Hepatocyte (in vitro differentiated cells): ENCODE measurements around the gene HSPB8.

Experiments
- EZH2 ChIP-seq: fragments of 200-600 bp; sonication (generic); IDR thresholded peaks from 2 replicates; pipeline ENCODE4 v1.6.1; 2016; ENCODE audit warnings: antibody characterized with exemption, mild to moderate bottlenecking, borderline replicate concordance
- EZH2phosphoT487 ChIP-seq: fragments of 200-600 bp; sonication (generic); IDR thresholded peaks from one replicate; pipeline ENCODE4 v1.6.1; 2018; ENCODE audit warnings: antibody characterized with exemption, mild to moderate bottlenecking, low read depth, moderate library complexity; ENCODE audit not compliant: unreplicated experiment, severe bottlenecking
- TF ChIP-seq, protein P1 (sequence below): fragments of 200-600 bp; sonication (generic); IDR thresholded peaks from 2 replicates; pipeline ENCODE4 v1.5.1; 2016; ENCODE audit warnings: antibody characterized with exemption, mild to moderate bottlenecking; ENCODE audit not compliant: poor library complexity

DNA sequence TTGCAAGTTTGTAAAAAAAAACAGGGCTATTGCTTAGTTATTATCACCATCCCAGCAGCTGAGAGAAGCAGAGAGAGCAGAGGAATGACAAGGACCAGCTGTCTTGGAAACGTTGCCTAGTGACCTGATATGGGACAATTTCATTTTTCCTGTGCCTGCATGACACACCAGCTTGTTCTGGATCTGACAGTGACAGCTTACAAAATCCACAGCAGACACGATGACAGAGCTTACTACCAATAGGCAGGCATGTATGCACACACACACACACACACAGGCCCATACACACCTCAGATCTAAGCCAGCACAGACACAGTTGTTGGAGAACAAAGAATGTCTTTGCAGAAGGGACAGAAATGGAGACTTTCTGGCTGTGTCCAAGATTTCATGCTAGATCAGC, 25.4 kb downstream of the HSPB8 start:
- TF ChIP-seq, protein P1, sequence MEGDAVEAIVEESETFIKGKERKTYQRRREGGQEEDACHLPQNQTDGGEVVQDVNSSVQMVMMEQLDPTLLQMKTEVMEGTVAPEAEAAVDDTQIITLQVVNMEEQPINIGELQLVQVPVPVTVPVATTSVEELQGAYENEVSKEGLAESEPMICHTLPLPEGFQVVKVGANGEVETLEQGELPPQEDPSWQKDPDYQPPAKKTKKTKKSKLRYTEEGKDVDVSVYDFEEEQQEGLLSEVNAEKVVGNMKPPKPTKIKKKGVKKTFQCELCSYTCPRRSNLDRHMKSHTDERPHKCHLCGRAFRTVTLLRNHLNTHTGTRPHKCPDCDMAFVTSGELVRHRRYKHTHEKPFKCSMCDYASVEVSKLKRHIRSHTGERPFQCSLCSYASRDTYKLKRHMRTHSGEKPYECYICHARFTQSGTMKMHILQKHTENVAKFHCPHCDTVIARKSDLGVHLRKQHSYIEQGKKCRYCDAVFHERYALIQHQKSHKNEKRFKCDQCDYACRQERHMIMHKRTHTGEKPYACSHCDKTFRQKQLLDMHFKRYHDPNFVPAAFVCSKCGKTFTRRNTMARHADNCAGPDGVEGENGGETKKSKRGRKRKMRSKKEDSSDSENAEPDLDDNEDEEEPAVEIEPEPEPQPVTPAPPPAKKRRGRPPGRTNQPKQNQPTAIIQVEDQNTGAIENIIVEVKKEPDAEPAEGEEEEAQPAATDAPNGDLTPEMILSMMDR: no peak
- TF ChIP-seq EZH2: no peak
- no peak for TF ChIP-seq EZH2phosphoT487
